ENCODE data around the gene HUS1. TPM values are rescaled to one million over a fixed set of nuclear protein-coding genes. Genes with fewer than 3 reads are reported as not detected.

HUS1 gene
- total and polyA plus RNA-seq, 4 donors: 11.9 to 32.9 (median 22.9) TPM

Other genes with a start within 250 kb of the HUS1 start
- 1 to 10 TPM in 1 of 2 donors, under 1 TPM in 1; 0.52 to 1.2 TPM for gene PKD1L1, start 31.1 kb downstream of the HUS1 start, total RNA-seq
- not detected for gene PKD1L1, start 31.1 kb downstream of the HUS1 start, polyA plus RNA-seq
- not detected for gene SUN3, start 49.5 kb upstream of the HUS1 start, total RNA-seq
- gene SUN3, start 49.5 kb upstream of the HUS1 start, polyA plus RNA-seq: not detected
- gene C7orf57, start 55.9 kb upstream of the HUS1 start, total RNA-seq: not detected
- gene C7orf57, start 55.9 kb upstream of the HUS1 start, polyA plus RNA-seq: not detected
- gene UPP1, start 109.7 kb upstream of the HUS1 start, total RNA-seq: 10 to 100 TPM; 30.4 to 34.9 TPM
- gene UPP1, start 109.7 kb upstream of the HUS1 start, polyA plus RNA-seq: 10 to 100 TPM; 34.1 to 63.0 TPM
- gene ABCA13, start 191.8 kb upstream of the HUS1 start, total RNA-seq: under 1 TPM; 0.06 to 0.12 TPM
- gene ABCA13, start 191.8 kb upstream of the HUS1 start, polyA plus RNA-seq: not detected